Measurements from ENCODE around the gene BMP5.

GRCh38 chr6:55756531-55757031 lies 118.8 kb downstream of the BMP5 start:
- TF ChIP-seq POLR2A (IDR thresholded peaks at IDR 0.05; ENCODE audit: low read depth, low read length) = no peak
- no peak for TF ChIP-seq BCLAF1 (IDR thresholded peaks at IDR 0.05)
- TF ChIP-seq CTCF (IDR thresholded peaks at IDR 0.05 in 2 of 3, conservative IDR thresholded peaks at IDR 0.05 in 1 of 3; ENCODE audit: control insufficient read depth in 2 of 3, extremely low read depth in 1 of 3, insufficient read depth in 1 of 3, low read depth in 3 of 3, low read length in 3 of 3) = no peak
- no peak for TF ChIP-seq SREBF2 (IDR thresholded peaks at IDR 0.05; ENCODE audit: low read length)
- no peak for TF ChIP-seq MAX (IDR thresholded peaks at IDR 0.05; ENCODE audit: low read depth, low read length)
- no peak for TF ChIP-seq RFX5 (IDR thresholded peaks at IDR 0.05; ENCODE audit: low read depth, low read length)
- TF ChIP-seq EZH2 (IDR thresholded peaks at IDR 0.05; ENCODE audit: borderline replicate concordance, control insufficient read depth, low read depth, low read length) = no peak
- TF ChIP-seq CEBPZ (IDR thresholded peaks at IDR 0.05; ENCODE audit: low read depth, low read length) = no peak
- TF ChIP-seq PRDM15 (CRISPR knock-in tag; IDR thresholded peaks at IDR 0.05) = no peak
- TF ChIP-seq E2F8 (IDR thresholded peaks at IDR 0.05; ENCODE audit: low read depth, partially characterized antibody) = no peak
- no peak for TF ChIP-seq MLLT1 (IDR thresholded peaks at IDR 0.05)
- no peak for TF ChIP-seq YBX1 (IDR thresholded peaks at IDR 0.05)

All from GM12878 (cell line).